ENCODE measurements around the gene SRSF2.

DNA sequence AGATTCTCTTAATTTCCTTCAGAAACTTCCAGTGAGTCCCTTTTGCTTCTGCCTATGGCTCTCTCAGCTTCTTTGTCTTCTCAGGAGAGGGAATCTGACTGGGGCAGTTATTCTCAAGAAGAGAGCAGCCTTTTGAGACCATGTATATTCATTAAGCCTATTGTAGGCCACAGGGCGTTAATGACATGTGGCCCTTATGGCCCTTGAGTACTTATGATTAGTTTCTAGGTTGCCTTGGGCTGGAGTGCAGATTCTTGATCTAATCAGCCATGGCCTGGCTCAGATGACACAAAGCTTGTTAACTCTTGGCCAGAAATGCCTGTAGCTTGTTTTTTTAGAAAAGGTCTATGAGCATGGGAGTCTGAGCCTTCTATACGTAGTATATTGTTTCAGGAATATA, 18.2 kb upstream of the SRSF2 start:
- TF ChIP-seq POLR2A (IDR thresholded peaks at IDR 0.05; ENCODE audit: low read depth, low read length): no peak
- TF ChIP-seq POLR2AphosphoS5 (IDR thresholded peaks at IDR 0.05; ENCODE audit: low read depth, low read length): no peak
